Activated CD4-positive, alpha-beta T cell treated with anti-CD3 and anti-CD28 coated beads for 48 hours (primary cell): ENCODE data around the gene CELSR1.

Experiments
- DNase-seq: peaks from one replicate; pipeline ENCODE4 v3.0.0-alpha.2; 2020

CELSR1 gene

DNA sequence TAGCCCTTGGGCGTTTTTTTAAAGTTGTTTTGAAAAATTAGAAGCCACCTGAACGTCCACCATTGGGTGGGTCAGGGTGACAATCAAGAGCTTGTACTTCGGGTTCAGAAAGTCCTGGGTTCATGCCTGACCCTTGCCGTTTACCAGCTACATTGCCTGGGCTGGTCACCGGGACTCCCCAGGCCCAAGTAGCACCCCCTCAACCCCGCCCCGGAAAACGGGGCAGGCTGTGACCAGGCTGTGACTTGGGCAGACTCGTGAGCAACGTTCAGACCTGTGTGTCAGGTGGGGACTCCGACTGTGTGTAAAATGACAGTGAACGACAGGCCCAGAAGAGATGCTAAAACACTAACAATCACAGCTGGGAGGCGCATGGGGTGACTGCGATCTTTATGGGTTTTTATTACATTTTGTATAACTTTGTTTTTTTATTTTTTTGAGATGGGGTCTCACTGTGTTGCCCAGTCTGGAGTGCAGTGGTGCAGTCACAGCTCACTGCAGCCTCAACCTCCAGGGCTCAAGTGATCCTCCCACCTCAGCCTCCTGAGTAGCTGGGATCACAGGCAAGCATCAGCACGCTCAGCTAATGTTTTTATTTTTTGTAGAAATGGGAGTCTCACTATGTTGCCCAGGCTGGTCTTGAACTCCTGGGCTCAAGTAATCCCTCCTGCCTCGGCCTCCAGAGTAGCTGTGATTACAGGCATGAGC is 145.1 kb downstream of the CELSR1 start:
- DNase-seq: no peak

DNA sequence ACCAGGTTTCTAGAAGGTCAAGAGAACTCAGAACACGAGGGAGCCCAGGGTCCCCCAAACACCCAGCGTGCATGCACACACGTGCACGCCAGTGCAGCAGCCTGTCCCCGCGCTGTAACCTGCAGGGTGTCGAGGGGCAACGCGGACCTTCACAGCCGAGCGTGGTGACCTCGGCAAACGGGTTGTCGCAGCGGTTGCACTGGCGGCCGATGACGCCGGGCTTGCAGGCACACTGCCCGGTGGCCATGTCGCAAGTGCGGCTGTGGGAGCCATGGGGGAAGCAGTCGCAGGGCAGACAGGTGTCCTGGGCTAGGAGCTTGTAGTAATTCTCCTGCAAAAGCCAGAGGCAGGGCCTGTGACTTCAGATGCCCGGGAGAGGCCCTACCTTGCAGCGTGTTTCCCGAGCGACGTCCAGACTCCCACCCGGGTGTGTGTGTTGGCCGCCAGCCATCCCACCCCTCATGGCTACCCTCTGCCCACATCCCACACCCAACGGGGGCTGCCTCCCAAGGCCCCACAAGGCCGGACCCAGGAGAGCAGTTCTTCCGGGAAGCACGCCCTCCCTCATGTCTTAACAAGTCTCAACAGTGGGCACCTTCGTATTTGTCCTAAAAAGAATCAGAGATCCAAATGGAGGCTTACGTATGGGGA is 145.8 kb downstream of the CELSR1 start:
- no peak for DNase-seq

DNA sequence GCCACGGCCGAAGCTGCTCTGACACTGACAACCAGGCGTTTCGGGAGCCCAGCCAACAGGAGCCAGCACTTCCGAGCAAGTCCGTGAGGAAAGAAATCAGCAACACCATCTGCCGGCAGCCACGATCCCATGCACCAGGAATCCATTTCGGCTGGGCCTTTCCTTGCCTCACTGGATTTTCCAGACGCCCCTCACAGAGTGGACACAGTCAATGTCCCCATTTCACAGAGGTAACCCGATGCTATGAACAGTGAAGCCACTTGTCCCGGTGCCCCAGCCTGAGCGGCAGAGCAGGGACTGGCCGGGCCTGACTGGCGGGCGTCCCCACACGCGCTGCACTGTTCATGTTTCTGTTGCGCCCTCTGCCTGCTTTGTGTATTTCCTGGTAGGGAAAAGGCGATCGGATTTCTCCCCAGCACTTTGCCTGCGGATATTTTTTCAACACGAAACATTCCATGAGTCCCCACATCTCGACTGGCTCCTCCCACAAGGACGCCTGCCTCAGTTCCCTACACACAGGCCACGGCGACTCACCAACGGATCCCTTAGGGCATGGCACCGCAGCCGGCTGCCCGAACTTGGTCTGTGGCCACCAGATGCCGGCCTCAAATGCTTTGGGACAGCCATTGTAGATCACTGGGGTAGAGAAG is 146.6 kb downstream of the CELSR1 start:
- no peak for DNase-seq

DNA sequence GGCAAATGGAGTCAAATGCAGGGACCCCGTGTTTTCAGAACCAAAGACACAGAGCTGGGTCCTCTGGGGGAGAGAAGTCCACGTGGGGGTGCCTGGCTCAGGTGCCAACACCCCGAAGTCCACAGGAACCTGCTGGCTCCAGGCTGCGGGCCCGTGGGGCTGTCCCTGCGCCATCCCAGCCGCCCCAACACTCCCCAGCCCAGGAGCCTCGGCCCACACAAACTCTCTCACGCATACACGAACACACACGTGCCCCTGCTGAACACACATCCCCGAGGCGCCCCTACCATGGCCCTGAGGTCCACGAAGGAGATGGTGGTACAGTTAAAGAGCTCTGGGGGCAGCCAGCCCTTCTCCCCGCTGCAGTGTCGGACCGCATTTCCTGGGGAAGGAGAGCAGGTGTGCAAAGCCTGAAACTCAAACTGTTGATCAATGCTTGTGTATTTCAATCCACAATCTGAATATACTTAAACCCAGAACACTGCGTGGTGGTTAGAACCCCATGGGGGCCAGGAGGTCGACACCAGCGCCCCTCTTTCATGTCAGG is 147.2 kb downstream of the CELSR1 start:
- no peak for DNase-seq

DNA sequence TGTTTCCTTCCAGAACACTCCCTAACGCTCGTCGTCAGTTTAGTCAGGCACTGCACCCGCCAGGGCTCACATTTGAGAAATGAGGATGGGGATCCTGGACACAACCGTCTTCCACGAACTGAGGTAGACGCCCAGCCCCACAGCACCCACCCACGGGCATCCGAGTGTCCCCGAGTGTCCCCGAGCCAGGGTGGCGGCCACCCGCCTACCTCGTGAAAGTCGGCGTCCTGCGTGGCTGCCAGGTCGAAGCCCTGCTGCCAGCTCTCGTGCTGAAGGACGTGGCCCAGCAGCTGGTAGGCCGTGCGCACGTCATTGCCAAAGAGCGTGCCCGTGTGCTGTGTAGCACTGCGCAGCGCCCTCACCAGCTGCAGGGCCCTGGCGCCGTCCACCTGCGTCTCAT is 148.3 kb downstream of the CELSR1 start:
- no peak for DNase-seq

DNA sequence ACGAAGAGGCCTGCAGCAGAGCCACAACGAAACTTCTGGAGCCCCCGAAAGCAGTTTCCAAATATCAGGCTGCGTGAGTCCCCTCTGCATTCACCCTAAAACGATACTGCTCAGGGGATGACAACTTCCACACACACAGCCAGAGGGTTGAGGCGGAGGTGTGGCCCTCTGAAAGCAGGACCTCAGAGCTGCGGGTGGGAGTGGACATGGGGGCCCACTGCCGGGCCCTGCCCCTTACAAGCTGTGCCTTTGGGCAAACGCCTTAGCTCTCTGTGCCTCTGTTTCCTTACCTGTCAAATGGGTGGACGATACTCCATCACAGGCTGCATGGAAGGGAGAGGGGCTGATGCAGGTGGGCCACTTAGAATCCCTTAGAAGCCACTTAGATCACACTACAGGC is 148.8 kb downstream of the CELSR1 start:
- DNase-seq: no peak

DNA sequence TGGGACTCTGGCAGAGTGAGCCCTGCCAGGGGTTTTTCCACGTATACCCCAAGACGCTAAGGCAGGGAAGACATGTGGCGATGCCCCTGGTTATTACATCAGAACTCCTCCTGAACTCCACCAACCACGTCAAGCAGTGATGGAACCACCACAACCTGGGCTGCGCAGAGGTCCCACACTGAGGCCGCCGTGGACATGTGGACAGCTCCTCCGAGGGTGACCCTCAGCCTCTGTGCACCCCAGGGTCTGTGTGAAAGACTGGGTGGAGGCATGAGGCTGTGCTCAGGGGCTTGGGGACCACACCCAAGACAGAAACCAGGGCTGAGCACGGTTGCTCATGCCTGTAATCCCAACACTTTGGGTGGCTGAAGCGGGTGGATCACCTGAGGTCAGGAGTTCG is 149.7 kb downstream of the CELSR1 start:
- DNase-seq: no peak

DNA sequence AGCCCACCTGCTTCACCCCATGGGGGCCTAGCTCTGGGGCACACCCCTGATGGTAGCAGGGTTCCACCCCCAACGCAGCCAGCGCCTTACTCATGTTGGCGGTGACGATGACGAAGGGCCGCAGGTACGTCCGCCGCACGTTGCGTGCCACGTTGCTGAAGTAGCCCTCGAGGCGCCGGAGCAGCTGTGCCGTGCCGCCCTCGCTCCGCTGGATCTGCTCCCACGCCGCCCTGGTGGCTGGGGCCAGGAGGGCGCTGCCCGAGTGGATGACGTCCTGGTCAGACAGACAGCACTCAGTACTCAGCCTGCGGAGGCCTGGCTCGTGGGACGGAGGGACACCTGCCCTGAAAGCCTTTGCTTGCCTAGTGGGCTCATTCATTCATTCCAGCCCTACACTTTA is 151.1 kb downstream of the CELSR1 start:
- no peak for DNase-seq

DNA sequence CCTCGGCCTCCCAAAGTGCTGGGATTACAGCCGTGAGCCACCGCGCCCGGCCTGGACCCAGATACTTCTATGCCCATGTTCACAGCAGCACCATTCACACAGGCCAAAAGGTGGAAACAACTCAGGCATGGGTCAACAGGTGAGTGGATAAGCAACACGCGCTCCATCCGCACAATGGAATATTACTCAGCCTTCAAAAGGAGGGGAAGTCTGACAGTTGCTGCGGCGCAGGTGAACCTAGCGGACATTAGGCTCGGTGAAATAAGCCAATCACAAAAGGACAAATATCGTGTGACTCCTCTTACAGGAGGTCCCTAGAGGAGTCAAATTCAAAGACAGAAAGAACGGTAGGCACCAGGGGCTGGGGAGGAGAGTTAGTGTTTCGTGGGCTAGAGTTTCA is 154.9 kb downstream of the CELSR1 start:
- DNase-seq: no peak

DNA sequence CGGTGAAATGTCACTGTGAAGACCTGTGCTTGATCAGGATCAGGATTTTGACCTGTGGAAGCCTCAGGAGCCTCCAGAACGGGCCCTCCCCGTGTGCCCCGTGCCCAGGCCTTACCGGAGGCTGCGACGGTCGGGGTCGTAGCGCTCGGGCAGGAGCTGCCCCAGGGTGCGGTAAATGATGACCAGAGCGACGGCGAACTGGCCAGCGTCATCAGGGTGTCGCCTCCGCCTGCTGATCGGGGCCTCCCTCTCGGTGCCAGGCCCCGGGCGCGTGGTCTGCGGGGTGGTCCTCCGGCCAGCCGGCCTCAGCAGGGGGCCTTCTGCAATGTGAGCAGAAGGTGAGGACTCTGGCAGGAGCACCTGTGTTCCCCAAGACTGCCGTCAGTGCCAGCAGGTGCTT is 155.7 kb downstream of the CELSR1 start:
- no peak for DNase-seq

DNA sequence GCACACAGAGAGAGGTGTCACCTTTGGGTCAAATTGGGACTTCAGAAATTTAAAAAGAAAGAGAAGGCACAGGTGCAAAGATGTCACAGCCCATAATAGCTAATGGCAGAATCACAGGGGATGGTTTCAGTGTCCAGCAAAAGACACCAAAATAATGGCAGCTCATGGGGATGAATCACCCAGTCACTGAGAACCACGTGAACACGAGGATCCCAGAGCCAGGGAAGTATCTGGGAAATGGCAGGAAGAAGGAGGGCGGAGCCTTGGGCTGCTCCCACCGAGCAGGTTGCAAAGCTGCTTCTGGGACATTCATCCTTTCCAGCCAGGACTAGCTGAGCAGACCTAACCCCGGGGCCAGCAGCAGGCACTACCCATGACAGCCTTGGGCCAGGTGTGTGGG is 156.3 kb downstream of the CELSR1 start:
- DNase-seq: no peak

DNA sequence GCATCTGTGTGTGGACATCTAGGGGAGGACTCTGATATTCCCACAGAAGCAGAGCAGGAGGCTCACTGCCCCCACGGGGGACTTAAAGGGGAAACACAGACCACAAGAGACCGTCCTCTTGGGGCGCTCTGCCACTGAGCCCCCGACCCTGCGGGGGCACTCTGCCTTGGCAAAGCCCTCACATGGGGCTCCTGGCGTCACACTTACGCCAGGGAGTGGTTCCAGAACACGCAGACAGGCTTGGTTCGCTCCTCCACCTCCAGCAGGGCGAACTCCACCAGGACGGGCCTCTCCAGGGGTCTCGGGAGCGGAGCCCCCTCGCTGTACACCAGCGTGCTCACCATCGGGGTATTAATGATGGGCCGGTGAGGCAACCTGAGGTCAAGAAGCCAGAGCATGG is 156.8 kb downstream of the CELSR1 start:
- DNase-seq: no peak

DNA sequence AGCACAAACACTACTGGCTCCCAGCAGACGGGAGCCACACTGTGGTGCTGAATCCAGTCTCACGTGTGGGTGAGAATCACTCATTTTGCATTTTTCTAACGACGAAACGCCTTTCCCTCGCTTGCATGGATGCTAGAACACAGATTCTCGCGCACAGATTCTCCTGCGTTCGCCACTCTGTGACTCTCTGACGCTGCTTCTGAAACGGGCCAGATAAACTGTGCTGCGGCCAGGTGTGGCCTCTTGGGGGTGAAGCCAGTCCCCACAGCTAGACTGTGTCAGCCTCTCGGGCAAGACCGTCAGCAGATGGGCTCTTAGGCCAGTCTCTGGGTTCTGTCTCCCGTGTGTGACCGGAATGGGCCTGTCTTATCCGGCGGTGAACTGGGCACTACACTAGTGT is 157.4 kb downstream of the CELSR1 start:
- DNase-seq: no peak

DNA sequence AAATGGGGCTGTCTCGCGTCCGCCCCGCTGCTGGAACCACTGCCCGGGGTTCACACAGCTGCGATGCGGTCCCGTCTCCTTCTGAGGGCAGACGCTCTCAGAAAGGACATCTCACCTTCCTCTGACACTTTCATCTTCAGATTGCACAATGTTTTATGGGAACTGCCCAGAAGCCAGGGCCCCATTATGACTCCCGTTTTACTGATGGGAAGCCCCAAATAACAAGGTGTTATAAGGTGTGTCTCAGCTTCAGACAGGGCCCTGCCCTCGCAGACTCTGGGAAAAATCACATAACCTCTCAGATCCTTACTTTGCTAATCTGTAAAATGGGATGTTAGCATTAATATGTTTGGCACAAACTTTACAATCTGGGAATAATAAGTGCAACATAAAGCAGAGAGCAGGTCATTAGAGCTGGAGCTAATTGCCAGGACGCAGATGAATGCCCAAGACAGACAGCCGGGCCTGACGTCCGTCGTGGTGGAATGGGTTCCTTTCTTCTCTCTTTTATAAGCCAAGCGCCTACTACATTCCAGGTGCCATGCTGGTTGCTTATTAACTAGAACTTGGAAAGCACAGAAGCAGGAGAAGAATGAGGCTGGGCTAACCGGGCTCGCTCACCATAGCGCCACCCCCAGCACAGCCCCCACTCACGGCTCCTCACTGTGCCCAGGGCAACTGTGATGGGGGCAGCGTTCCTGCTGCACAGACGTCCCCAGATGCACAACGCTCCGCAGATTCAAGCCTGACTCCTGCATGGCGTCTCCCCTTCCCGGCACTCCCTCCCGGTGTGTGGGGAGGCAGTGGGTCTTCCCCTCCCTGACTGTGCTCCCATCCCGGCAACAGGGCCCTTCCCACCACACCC is 158.1 kb downstream of the CELSR1 start:
- no peak for DNase-seq

DNA sequence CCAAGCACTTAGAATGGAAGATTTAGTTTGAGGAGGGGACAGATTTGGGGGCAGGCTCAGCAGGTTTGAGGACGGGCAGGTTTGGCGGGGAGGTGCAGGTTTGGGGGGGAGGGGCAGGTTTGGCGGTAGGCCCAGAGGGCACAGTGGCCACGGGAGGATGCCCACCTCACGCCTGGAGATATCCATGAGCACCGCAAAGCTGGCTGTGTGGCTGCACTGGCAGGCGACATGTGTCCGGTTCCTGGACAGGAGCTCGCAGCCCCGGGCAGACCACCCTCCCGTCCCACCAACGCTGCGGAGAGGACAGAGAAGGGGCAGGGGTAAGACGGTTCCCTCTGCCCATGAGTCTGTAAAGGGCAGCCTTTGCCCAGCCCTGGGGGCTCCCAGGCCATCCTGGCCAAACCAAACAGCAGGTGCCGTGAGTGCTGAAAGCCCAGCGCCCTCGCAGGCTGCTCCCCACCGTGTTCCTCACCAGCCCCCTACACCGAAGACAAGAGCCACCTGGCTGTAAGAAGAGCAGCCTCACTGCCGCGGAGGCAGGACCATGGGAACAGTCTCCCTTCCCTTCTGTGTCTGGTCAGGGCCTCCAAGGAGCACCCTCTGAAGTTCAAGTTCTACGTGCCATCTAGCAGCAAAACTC is 158.9 kb downstream of the CELSR1 start:
- DNase-seq: no peak

DNA sequence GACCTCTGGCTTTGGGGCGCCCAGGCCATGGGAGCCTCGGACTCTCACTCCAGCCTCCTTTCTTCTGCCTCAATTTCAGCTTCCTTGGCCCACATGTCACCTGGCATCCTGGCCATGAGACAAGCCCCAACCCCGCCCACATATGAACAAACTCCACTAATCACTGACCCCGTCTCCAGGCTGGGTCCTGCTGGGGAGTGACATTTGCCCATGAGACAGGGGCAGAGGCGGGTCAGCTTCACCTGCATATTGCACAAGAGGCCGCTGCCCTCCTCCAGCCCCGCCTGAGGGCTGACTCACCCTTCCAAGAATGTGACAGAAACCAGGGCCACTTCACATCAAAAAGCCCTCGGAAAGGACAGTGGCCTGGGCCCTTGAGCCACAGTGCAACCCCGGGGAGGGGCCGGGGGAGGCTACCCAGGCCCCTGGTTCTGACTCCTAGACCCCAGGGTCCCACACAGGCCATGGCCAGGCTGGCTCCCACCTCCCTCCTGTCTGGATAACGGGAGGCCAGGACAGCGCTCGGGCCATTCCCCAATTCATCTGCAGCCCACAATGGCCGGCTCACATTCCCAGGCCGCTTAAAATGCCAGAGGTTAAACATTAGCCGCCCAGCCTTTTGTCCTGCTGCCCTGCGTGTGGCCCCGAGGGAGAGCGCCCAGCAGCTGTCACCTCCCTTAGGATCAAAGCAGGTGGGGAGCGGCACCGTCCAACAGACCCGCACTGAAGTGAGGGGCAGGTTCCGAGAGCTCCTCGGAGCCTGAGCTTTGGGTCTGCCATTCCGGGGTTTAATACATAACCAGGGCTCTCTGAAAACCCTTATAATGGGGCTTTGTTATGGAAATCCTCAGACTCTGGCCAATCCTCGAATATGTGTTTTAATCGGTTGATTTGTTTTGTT is 159.6 kb downstream of the CELSR1 start:
- DNase-seq: no peak

DNA sequence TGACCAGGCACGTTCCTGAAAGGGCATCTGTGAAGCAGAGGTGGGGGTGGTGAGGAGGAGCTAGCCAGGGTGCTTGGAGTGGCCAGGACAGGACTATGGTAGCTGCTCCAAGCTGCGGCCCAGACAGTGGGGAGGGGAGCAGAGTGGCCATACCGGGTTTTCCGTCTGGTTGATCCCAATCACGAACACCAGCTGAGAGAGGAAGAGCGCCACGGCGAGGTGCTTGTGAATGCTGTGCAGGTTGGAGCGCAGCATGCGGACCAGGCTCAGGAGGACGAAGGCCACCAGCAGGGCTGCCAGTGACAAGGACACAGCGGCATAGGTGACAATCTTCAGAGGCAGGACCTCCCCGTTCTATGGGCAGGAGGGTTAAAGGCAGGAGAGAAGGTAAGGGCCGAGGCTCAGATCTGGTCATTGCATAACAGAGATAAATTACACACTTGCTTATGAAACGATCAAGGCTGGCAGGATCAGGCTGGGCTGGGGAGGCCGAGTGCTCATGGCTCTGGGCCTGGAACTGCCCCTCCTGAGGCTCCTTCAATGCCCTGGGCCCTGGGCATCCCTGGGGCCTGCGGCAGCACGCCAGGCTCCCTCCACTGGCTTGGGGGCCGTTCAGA is 160.4 kb downstream of the CELSR1 start:
- DNase-seq: no peak

DNA sequence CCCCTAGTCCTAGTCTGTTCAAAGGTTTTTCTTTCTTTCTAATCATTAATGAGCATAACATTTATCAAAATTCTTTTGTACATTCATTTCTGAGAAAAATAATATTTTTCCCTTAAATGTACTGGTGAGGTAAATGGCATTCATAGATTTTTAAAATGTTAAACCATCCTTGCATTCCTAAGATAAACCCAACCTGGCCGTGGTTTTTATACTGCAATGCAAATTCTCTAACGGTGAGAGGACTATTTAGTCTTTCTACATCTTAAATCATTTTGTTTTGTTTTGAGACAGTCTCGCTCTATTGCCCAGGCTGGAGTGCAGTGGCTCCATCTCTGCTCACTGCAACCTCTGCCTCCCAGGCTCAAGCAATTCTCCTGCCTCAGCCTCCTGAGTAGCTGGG is 161.3 kb downstream of the CELSR1 start:
- DNase-seq: no peak

DNA sequence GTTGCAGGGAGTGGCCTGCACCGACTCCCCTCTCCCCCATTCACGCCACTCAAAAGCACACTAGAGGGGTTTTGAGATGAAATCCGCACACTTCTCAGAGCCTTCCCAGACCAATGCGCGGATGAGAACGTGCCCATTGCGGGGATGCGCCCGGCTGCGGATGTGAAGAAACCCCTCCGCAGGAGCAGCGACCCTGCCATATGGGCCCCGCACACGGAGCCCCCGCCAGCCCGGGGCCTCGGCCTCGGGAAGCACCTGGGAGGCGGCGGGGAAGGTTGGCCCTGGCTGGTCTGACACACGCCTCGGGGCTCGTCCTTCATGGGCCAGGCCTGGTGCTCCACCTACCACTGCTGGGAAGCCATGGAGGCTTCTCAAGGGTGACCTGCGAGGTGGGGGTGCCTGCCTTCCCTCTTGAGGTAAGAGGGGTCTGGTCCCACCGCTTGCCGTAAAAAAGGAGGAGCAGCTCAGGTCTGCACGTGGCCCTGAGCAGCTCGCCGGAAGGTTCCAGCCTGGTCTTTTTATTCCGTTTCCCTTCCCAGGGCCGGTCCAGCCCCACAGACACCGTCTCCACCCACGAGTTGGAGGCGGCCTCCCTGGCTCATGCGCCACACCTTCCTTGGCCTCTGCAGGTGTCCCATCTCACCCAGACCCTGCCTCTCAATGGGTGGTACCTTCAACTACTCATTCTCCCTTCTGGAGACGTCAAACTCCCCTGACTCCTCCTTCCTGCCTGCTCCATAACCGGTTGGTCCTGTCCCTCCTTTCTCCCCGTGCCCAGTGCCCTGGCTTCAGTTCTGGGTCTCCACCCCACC is 162.6 kb downstream of the CELSR1 start:
- DNase-seq: no peak
